Measurements from ENCODE around the gene SCN1B.

SCN1B gene

GRCh38 chr19:35024095-35024494, 6.2 kb upstream of the SCN1B start:
- no peak overlapping the region for H3K4me2 ChIP-seq (ENCODE audit: low read depth, low read length, poor library complexity, severe bottlenecking)
- TF ChIP-seq CTCF (IDR thresholded peaks at IDR 0.05; ENCODE audit: insufficient read depth, low read length, poor library complexity, severe bottlenecking) (no peak), EZH2phosphoT487 (conservative IDR thresholded peaks at IDR 0.05; ENCODE audit: low read length) (no peak)
- no peaks in the 10 kb centered on the region for H3K9me2 ChIP-seq (replicated peaks; ENCODE audit: insufficient read depth, low read length)
- H3K4me3 ChIP-seq (ENCODE audit: insufficient read depth, low read length, poor library complexity, severe bottlenecking): no peak overlapping the region
- H3K27me3 ChIP-seq (ENCODE audit: low read length): no peaks in the 10 kb centered on the region
- H3K27ac ChIP-seq (ENCODE audit: low read depth, low read length): no peak overlapping the region
- H3K36me3 ChIP-seq (ENCODE audit: low read length): no peaks in the 10 kb centered on the region
- no peaks in the 10 kb centered on the region for H3F3A ChIP-seq (ENCODE audit: insufficient read depth)
- H3K9me3 ChIP-seq (ENCODE audit: insufficient read depth, low read length): no peaks in the 10 kb centered on the region
- H2AFZ ChIP-seq (ENCODE audit: low read depth, low read length, severe bottlenecking): no peak overlapping the region
- no peaks in the 10 kb centered on the region for H4K20me1 ChIP-seq (ENCODE audit: low read depth, low read length)
- H3K9ac ChIP-seq (ENCODE audit: low read length): no peak overlapping the region
- H3K79me2 ChIP-seq (ENCODE audit: insufficient read depth, low read length): no peaks in the 10 kb centered on the region

- no peaks in the 10 kb centered on the region for H3K79me2 ChIP-seq (ENCODE audit: insufficient read depth, low read length)
Measured at GRCh38 chr19:35025969-35026368, 4.3 kb upstream of the SCN1B start.

GRCh38 chr19:35026418-35026817, 3.9 kb upstream of the SCN1B start:
- no peaks in the 10 kb centered on the region for H3K36me3 ChIP-seq (ENCODE audit: low read length)
- H3K4me3 ChIP-seq (ENCODE audit: insufficient read depth, low read length, poor library complexity, severe bottlenecking): no peak overlapping the region
- no peaks in the 10 kb centered on the region for H3K9me3 ChIP-seq (ENCODE audit: insufficient read depth, low read length)
- no peaks in the 10 kb centered on the region for H3K27me3 ChIP-seq (ENCODE audit: low read length)
- no peaks in the 10 kb centered on the region for H4K20me1 ChIP-seq (ENCODE audit: low read depth, low read length)
- H3K4me2 ChIP-seq (ENCODE audit: low read depth, low read length, poor library complexity, severe bottlenecking): no peak overlapping the region
- H3K9ac ChIP-seq (ENCODE audit: low read length): no peak overlapping the region
- H3K79me2 ChIP-seq (ENCODE audit: insufficient read depth, low read length): no peaks in the 10 kb centered on the region
- no peak overlapping the region for H2AFZ ChIP-seq (ENCODE audit: low read depth, low read length, severe bottlenecking)
- TF ChIP-seq CTCF (IDR thresholded peaks at IDR 0.05; ENCODE audit: insufficient read depth, low read length, poor library complexity, severe bottlenecking) (no peak), EZH2phosphoT487 (conservative IDR thresholded peaks at IDR 0.05; ENCODE audit: low read length) (no peak)
- H3K27ac ChIP-seq (ENCODE audit: low read depth, low read length): no peak overlapping the region
- no peaks in the 10 kb centered on the region for H3K9me2 ChIP-seq (replicated peaks; ENCODE audit: insufficient read depth, low read length)
- H3F3A ChIP-seq (ENCODE audit: insufficient read depth): no peaks in the 10 kb centered on the region

More at GRCh38 chr19:35025969-35026368, 4.3 kb upstream of the SCN1B start:
- Histone ChIP-seq H3K4me3 (ENCODE audit: insufficient read depth, low read length, poor library complexity, severe bottlenecking) (no peak overlapping the region), H2AFZ (ENCODE audit: low read depth, low read length, severe bottlenecking) (no peak overlapping the region), H3K9ac (ENCODE audit: low read length) (no peak overlapping the region), H3K9me3 (ENCODE audit: insufficient read depth, low read length) (no peaks in the 10 kb centered on the region), H3K4me2 (ENCODE audit: low read depth, low read length, poor library complexity, severe bottlenecking) (no peak overlapping the region), H3F3A (ENCODE audit: insufficient read depth) (no peaks in the 10 kb centered on the region), H3K9me2 (replicated peaks; ENCODE audit: insufficient read depth, low read length) (no peaks in the 10 kb centered on the region), H3K27me3 (ENCODE audit: low read length) (no peaks in the 10 kb centered on the region), H4K20me1 (ENCODE audit: low read depth, low read length) (no peaks in the 10 kb centered on the region), H3K27ac (ENCODE audit: low read depth, low read length) (no peak overlapping the region), H3K36me3 (ENCODE audit: low read length) (no peaks in the 10 kb centered on the region)
- no peak for TF ChIP-seq EZH2phosphoT487 (conservative IDR thresholded peaks at IDR 0.05; ENCODE audit: low read length)
- TF ChIP-seq CTCF (IDR thresholded peaks at IDR 0.05; ENCODE audit: insufficient read depth, low read length, poor library complexity, severe bottlenecking): no peak
